ENCODE results near the gene DDN.

DDN gene

GRCh38 chr12:48981757-48982157, 17.4 kb downstream of the DDN start:
- no peak for DNase-seq (ENCODE audit: low spot score)

DNA sequence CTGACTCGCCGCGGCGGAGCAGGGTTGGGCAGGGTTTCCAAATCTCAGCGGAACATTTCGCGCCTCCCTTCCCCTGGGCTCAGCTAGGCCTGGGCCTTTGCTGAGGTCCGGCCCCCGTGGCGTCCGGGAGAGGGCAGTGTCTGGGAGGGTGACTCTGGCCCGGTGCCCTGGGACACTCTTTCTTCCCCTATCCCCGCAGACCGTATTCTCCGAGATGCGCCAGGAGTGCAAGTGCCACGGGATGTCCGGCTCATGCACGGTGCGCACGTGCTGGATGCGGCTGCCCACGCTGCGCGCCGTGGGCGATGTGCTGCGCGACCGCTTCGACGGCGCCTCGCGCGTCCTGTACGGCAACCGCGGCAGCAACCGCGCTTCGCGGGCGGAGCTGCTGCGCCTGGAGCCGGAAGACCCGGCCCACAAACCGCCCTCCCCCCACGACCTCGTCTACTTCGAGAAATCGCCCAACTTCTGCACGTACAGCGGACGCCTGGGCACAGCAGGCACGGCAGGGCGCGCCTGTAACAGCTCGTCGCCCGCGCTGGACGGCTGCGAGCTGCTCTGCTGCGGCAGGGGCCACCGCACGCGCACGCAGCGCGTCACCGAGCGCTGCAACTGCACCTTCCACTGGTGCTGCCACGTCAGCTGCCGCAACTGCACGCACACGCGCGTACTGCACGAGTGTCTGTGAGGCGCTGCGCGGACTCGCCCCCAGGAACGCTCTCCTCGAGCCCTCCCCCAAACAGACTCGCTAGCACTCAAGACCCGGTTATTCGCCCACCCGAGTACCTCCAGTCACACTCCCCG, 18.0 kb downstream of the DDN start:
- DNase-seq (ENCODE audit: low spot score), result no peak

DNA sequence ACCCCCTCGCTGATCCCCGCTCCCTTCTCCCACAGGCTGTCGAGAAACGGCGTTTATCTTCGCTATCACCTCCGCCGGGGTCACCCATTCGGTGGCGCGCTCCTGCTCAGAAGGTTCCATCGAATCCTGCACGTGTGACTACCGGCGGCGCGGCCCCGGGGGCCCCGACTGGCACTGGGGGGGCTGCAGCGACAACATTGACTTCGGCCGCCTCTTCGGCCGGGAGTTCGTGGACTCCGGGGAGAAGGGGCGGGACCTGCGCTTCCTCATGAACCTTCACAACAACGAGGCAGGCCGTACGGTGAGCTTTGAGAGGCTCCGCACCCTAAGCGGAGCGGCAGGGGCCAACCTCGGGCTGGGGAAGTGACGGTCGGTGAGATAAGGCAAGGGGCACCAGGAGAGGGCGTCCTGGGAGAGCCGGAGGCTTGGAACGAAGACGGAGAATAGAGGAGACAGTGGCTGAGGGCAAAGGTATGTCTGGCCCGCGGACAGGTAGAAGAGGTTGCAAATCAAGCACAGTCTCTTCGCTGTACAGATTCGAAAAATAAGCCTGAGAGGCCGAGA, 18.7 kb downstream of the DDN start:
- DNase-seq (ENCODE audit: low spot score), result no peak

DNA sequence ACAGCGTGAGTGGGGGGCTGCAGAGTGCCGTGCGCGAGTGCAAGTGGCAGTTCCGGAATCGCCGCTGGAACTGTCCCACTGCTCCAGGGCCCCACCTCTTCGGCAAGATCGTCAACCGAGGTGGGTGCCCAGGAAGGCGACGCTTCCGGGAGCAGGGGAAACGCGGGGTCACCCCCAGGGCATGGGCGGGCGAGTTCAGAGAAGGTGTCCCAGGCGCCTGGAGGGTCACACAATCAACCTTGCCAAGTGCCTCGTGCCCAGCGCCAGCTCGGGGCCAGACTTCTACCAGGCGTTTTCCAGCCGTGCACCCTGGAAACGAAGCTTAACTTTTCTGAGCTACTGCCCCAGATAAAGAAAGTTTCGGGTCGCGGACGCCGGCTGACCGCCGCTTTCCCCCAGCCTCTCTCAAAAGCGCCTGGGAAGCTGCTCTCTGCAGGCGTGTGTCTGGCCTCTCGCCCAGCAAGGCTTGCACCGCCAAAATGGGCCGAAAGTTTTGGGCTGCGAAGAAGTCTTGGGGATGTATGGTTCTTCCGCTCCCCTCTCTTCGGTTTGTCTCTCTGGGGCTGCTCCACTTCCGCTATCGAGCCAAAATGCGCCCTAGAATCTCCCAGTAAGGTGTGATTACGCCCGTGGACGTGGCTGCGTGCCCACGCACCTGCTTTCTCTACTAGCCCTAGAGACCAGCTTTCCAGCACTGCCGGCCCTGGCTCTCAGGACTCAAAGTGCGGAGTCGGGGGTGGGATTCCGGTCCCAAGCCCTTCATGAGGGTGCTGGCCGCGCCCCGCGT, 19.4 kb downstream of the DDN start:
- DNase-seq (ENCODE audit: low spot score), result no peak

DNA sequence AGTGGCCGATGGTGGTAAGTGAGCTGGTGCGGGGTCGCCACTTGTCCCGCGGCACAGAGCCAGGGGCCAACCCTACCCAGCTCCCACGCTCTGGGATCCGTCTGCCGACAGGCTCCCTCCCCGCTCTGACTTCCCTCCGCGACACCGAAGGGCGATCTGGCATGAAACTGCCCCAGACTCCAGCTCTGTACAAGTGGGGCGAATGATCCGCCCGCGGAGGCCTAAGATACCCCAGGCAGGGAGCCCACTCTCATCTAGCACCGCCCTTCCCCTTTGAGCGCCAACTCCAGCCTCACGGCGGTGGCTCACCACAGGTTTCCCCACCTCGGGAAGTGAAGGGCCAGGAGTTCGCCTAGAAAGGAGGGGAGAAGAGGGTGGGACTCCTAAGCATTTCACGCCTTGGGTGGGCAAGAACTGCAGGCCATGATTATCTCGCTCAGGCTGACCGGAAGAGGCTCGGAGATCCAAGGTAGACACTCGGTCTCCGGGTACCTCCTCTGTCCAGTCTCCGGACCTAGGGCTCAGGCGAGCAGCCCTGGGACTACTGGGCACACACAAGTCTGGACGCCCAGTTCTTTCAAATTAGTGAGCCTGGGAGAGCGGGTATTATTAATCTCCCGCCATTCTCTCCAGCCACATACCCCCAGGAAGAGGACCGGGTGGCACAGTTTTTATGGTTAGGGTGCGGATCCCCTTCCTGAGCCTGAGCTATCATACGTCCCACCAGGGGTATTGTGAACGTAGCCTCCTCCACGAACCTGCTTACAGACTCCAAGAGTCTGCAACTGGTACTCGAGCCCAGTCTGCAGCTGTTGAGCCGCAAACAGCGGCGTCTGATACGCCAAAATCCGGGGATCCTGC, 20.2 kb downstream of the DDN start:
- no peak for DNase-seq (ENCODE audit: low spot score)

DNA sequence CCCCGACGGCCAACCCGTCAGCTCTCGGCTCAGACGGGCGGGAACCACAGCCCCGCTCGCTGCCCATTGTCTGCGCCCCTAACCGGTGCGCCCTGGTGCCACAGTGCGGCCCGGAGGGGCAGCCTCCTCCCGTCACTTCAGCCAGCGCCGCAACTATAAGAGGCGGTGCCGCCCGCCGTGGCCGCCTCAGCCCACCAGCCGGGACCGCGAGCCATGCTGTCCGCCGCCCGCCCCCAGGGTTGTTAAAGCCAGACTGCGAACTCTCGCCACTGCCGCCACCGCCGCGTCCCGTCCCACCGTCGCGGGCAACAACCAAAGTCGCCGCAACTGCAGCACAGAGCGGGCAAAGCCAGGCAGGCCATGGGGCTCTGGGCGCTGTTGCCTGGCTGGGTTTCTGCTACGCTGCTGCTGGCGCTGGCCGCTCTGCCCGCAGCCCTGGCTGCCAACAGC, 20.9 kb downstream of the DDN start, which contains the start of gene WNT1:
Gene WNT1 (plus strand): TSS at position 32 of the 450 bp plus-strand sequence. CDS start 329 bp downstream, at position 361.
- no peak for DNase-seq (ENCODE audit: low spot score)

- DNase-seq (ENCODE audit: low spot score), result no peak
Measured at GRCh38 chr12:48977290-48978281, 21.6 kb downstream of the DDN start.

GRCh38 chr12:48973941-48974673, 25.1 kb downstream of the DDN start:
- no peak for DNase-seq (ENCODE audit: low spot score)

DNA sequence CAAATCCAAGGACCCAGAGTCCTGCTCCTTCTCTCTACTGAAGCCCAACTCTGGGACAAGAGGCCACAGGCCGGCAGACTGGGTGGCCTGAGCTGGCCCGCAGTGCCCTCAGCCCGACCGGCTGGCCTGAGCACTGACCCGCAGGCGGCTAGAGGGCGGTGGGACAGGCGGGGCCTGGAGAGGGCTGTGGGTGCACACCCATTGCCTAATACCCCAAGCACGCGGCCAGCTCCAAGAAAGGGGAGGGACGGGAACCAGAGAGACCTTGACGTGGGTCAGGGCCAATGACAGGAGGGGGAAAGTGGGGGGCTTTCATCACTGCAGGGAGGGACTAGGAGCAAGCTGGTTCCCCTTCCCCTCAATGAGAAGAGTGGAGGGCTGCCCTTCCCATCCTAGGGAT, 25.6 kb downstream of the DDN start:
- no peak for DNase-seq (ENCODE audit: low spot score)

- no peak for DNase-seq (ENCODE audit: low spot score)
Measured at GRCh38 chr12:48972952-48973483, 26.2 kb downstream of the DDN start.

DNA sequence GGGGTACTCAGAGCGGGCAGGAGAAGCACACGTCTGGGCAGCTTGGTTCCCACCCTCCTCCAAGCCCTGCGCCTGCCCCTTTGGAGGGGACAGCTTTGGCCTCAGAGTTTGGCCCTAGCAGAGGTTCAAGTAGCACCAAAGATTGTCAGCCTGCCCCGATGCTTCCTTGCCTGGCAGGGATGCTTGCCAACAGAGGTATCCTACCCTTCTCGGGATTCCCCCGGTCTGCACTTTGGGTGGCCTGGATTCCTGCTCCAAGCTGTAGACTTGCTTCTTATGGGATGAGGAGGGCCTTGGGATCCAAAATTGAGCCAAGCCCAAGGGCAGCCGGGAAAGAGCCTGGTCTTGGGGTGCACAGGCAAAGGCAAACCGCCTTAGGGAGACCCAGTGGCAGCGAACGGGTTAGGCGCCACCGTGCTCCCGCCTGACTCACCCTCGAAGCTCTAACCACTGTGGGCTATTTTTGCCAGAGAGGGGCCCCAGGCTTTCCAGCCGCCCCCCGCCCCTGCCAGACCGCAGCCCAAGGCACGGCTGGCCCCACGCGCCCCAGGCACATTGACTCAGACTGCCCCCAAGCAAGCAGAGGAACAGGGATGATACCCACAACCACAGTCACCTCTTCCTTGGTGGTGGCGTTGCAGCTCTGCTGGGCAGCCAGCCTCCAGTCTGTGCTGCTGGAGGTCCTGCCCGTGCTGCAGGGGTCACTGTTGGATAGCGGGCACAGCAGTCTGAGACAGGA, 26.8 kb downstream of the DDN start:
- DNase-seq (ENCODE audit: low spot score), result no peak

DNA sequence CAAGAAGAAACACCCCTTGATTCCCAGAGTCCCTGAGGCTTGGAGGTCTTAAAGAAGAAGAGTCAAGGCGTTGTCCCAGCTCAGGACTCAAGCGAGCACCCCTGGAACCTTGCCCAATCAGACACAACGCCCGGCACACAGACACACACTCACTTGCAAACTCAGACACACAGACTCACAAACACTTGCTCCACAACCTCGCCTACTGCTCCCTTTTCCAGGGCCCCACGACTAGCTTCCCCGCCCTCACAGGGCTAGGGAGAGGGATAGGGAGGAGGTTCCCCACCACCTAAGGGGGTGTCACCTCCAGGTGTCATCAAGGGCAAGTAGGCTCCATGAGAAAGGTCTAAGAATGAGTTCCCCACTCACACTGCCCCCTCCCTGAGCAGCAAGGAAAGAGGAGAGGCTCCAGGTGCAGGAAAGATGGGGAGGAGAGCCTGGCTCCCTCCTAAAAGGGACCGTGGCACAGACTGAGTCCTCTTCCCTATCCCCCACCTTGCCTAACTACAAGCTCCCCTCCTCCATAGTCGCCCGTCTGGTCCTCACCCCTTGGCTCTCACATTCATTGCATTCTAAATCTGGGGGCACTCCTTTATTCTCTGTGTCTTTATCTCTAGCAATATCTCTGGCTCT, 28.4 kb downstream of the DDN start:
- DNase-seq (ENCODE audit: low spot score), result no peak

DNA sequence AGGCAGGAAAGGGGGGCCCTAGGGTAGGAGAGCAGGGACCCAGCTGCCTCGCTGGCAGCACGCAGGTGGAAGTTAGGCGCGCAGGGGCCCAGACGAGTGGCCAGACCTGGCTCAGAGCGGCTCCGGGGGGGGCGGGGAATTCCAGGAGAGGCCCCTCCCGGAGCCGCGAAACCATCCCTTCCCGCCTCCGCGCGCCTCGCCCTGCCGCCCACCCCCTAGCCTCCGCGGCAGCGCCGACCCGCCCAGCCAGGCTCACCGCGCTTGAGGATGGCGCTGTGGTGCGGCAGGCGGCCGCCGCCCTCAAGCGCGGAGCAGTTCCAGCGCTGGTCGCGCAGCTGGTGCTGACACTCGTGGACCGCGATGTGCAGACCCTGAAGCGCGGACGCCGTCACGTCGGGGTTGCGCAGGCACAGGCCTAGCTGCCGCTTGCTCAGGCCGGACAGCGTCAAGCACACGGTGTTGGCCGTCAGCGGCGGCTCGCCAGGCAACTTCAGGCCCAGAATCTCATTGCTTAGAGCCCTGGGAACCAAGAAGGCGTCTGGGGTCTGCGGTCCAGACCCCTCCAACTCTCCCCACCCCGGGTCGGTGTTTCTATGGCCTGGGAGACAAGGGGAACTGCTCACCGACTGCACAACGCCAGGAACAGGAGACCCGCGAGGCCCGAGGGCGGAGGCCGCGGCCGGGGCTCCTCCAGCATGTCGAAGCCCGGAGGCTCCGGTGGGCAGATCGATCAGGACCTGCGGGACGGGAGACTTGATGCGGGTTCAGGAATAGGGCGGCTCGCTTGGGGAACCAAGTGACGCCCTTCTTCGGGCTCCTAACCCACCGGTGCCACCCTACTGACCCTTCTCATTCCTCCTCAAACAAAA, 29.1 kb downstream of the DDN start:
- no peak for DNase-seq (ENCODE audit: low spot score)

- DNase-seq (ENCODE audit: low spot score), result no peak
Measured at GRCh38 chr12:48969160-48969771, 29.9 kb downstream of the DDN start.

- no peak for DNase-seq (ENCODE audit: low spot score)
Measured at GRCh38 chr12:48968467-48968866, 30.7 kb downstream of the DDN start.

DNA sequence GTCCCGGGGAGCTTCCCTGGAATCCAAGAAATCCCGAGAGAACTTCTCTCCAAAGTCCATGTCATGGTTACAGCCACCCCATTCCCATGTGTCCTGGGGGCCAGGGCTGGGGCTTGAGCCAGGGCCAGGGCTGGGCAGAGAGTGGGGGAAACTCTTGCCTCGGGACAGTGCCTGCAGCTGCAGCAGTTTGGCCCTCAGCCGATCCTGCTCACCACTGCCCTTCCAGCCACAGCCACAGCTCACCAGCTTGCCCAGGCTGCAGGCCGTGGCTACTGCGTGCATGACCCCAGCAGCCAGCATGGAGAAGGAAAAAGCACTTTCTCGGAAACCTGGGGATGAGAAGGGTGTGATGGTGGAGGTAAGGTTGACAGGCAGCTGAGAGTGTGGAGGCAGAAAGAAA, 31.2 kb downstream of the DDN start:
- no peak for DNase-seq (ENCODE audit: low spot score)

Data from putamen (tissue), 1 donor.